Tibial nerve (tissue), 4 donors: ENCODE data around the gene VTI1A.
"Not testable (repeated sequence)": the region's sequence is repeated elsewhere in the genome, so short reads cannot be mapped to it uniquely, and the experiment has no call there.

Source experiments
- CTCF ChIP-seq, 5 experiments: fragments of 200-600 bp in 3 of 5; fragments of 450-650 bp in 2 of 5; sonication (generic) in 3 of 5; IDR thresholded peaks; one replicate each; pipeline ENCODE4 v1.5.1; 2016 to 2019; ENCODE audit warnings: antibody characterized with exemption in 5 of 5, mild to moderate bottlenecking in 3 of 5, moderate library complexity in 2 of 5
- EP300 ChIP-seq, 2 donors: sonication (generic); formaldehyde crosslinking; IDR thresholded peaks; one replicate each; pipeline ENCODE4 v1.6.1; 2017; ENCODE audit warnings: antibody characterized with exemption in 2 of 2, mild to moderate bottlenecking in 1 of 2
- POLR2A ChIP-seq, 2 donors: fragments of 450-650 bp; IDR thresholded peaks; one replicate each; pipeline ENCODE4 v1.6.1; 2017; ENCODE audit warnings: antibody characterized with exemption in 2 of 2, mild to moderate bottlenecking in 2 of 2, moderate library complexity in 2 of 2

- TF ChIP-seq CTCF, POLR2A, EP300 (IDR thresholded peaks at IDR 0.05): not testable (repeated sequence)
Measured at GRCh38 chr10:112542823-112543222, 95.8 kb downstream of the VTI1A start.
